ENCODE measurements around the gene AHNAK.

AHNAK gene

GRCh38 chr11:62464655-62465054 lies 82.0 kb downstream of the AHNAK start:
- H3K27me3 ChIP-seq (ENCODE audit: insufficient read depth, low read length): no peaks in the 10 kb centered on the region
- no peak overlapping the region for H3K27ac ChIP-seq (ENCODE audit: low read depth, low read length)
- H3K9ac ChIP-seq (ENCODE audit: low read depth, low read length): no peak overlapping the region

GRCh38 chr11:62463121-62463542 lies 83.5 kb downstream of the AHNAK start:
- Histone ChIP-seq H3K36me3 (ENCODE audit: insufficient read depth, low read length) (no peaks in the 10 kb centered on the region), H3K27ac (ENCODE audit: low read depth, low read length) (no peak overlapping the region), H3K4me1 (ENCODE audit: insufficient read depth, low read length) (no peaks in the 10 kb centered on the region), H3K4me3 (ENCODE audit: low read length) (no peak overlapping the region), H3K9ac (ENCODE audit: low read depth, low read length) (no peak overlapping the region), H3K27me3 (ENCODE audit: insufficient read depth, low read length) (no peaks in the 10 kb centered on the region), H3K9me3 (ENCODE audit: insufficient read depth, low read depth, low read length) (no peaks in the 10 kb centered on the region)
- 92% methylated on average over 6 of the region's 6 CpGs for WGBS

More at GRCh38 chr11:62464655-62465054, 82.0 kb downstream of the AHNAK start:
- Histone ChIP-seq H3K4me1 (ENCODE audit: insufficient read depth, low read length) (no peaks in the 10 kb centered on the region), H3K36me3 (ENCODE audit: insufficient read depth, low read length) (no peaks in the 10 kb centered on the region), H3K9me3 (ENCODE audit: insufficient read depth, low read depth, low read length) (no peaks in the 10 kb centered on the region), H3K4me3 (ENCODE audit: low read length) (no peak overlapping the region)
- WGBS: 89% methylated on average over 7 of the region's 7 CpGs

- no peaks in the 10 kb centered on the region for H3K9me3 ChIP-seq (ENCODE audit: insufficient read depth, low read depth, low read length)
- no peaks in the 10 kb centered on the region for H3K27me3 ChIP-seq (ENCODE audit: insufficient read depth, low read length)
- no peak overlapping the region for H3K9ac ChIP-seq (ENCODE audit: low read depth, low read length)
- 92% methylated on average over 9 of the region's 9 CpGs for WGBS
- H3K4me3 ChIP-seq (ENCODE audit: low read length): no peak overlapping the region
- H3K4me1 ChIP-seq (ENCODE audit: insufficient read depth, low read length): no peaks in the 10 kb centered on the region
- H3K36me3 ChIP-seq (ENCODE audit: insufficient read depth, low read length): no peaks in the 10 kb centered on the region
- no peak overlapping the region for H3K27ac ChIP-seq (ENCODE audit: low read depth, low read length)
Observed at GRCh38 chr11:62462508-62462892, 84.1 kb downstream of the AHNAK start.

GRCh38 chr11:62461740-62462507 lies 84.7 kb downstream of the AHNAK start:
- whole genome bisulfite sequencing: 78% methylated on average over 15 of the region's 15 CpGs
- Histone ChIP-seq H3K9ac (ENCODE audit: low read depth, low read length) (no peak overlapping the region), H3K9me3 (ENCODE audit: insufficient read depth, low read depth, low read length) (no peaks in the 10 kb centered on the region), H3K27me3 (ENCODE audit: insufficient read depth, low read length) (no peaks in the 10 kb centered on the region), H3K4me1 (ENCODE audit: insufficient read depth, low read length) (no peaks in the 10 kb centered on the region), H3K27ac (ENCODE audit: low read depth, low read length) (no peak overlapping the region), H3K36me3 (ENCODE audit: insufficient read depth, low read length) (no peaks in the 10 kb centered on the region), H3K4me3 (ENCODE audit: low read length) (no peak overlapping the region)

GRCh38 chr11:62459080-62459479 lies 87.5 kb downstream of the AHNAK start:
- H3K9ac ChIP-seq (ENCODE audit: low read depth, low read length): no peak overlapping the region
- no peaks in the 10 kb centered on the region for H3K27me3 ChIP-seq (ENCODE audit: insufficient read depth, low read length)
- no peak overlapping the region for H3K27ac ChIP-seq (ENCODE audit: low read depth, low read length)
- 89% methylated on average over 1 of the region's 1 CpG for WGBS
- H3K4me3 ChIP-seq (ENCODE audit: low read length): no peak overlapping the region
- no peaks in the 10 kb centered on the region for H3K36me3 ChIP-seq (ENCODE audit: insufficient read depth, low read length)
- H3K9me3 ChIP-seq (ENCODE audit: insufficient read depth, low read depth, low read length): no peaks in the 10 kb centered on the region
- H3K4me1 ChIP-seq (ENCODE audit: insufficient read depth, low read length): no peaks in the 10 kb centered on the region

- Histone ChIP-seq H3K4me1 (ENCODE audit: insufficient read depth, low read length) (no peaks in the 10 kb centered on the region), H3K9ac (ENCODE audit: low read depth, low read length) (no peak overlapping the region), H3K27ac (ENCODE audit: low read depth, low read length) (no peak overlapping the region), H3K36me3 (ENCODE audit: insufficient read depth, low read length) (no peaks in the 10 kb centered on the region), H3K4me3 (ENCODE audit: low read length) (no peak overlapping the region), H3K27me3 (ENCODE audit: insufficient read depth, low read length) (no peaks in the 10 kb centered on the region), H3K9me3 (ENCODE audit: insufficient read depth, low read depth, low read length) (no peaks in the 10 kb centered on the region)
- 65% methylated on average over 4 of the region's 4 CpGs for WGBS
Observed at GRCh38 chr11:62458212-62459002, 88.2 kb downstream of the AHNAK start.

GRCh38 chr11:62457478-62457877 lies 89.1 kb downstream of the AHNAK start:
- Histone ChIP-seq H3K9me3 (ENCODE audit: insufficient read depth, low read depth, low read length) (no peaks in the 10 kb centered on the region), H3K9ac (ENCODE audit: low read depth, low read length) (no peak overlapping the region), H3K4me3 (ENCODE audit: low read length) (no peak overlapping the region), H3K36me3 (ENCODE audit: insufficient read depth, low read length) (no peaks in the 10 kb centered on the region), H3K27ac (ENCODE audit: low read depth, low read length) (no peak overlapping the region), H3K27me3 (ENCODE audit: insufficient read depth, low read length) (no peaks in the 10 kb centered on the region), H3K4me1 (ENCODE audit: insufficient read depth, low read length) (no peaks in the 10 kb centered on the region)
- WGBS: 72% methylated on average over 3 of the region's 4 CpGs

- Histone ChIP-seq H3K9ac (ENCODE audit: low read depth, low read length) (no peak overlapping the region), H3K4me3 (ENCODE audit: low read length) (no peak overlapping the region), H3K9me3 (ENCODE audit: insufficient read depth, low read depth, low read length) (no peaks in the 10 kb centered on the region), H3K27me3 (ENCODE audit: insufficient read depth, low read length) (no peaks in the 10 kb centered on the region), H3K36me3 (ENCODE audit: insufficient read depth, low read length) (no peaks in the 10 kb centered on the region), H3K27ac (ENCODE audit: low read depth, low read length) (no peak overlapping the region), H3K4me1 (ENCODE audit: insufficient read depth, low read length) (no peaks in the 10 kb centered on the region)
- 79% methylated on average over 4 of the region's 4 CpGs for WGBS
Observed at GRCh38 chr11:62456630-62457029, 90.0 kb downstream of the AHNAK start.

GRCh38 chr11:62452839-62453468 lies 93.7 kb downstream of the AHNAK start:
- Histone ChIP-seq H3K9me3 (ENCODE audit: insufficient read depth, low read depth, low read length) (no peaks in the 10 kb centered on the region), H3K36me3 (ENCODE audit: insufficient read depth, low read length) (no peaks in the 10 kb centered on the region), H3K4me3 (ENCODE audit: low read length) (no peak overlapping the region), H3K27me3 (ENCODE audit: insufficient read depth, low read length) (no peaks in the 10 kb centered on the region), H3K4me1 (ENCODE audit: insufficient read depth, low read length) (no peaks in the 10 kb centered on the region), H3K27ac (ENCODE audit: low read depth, low read length) (no peak overlapping the region), H3K9ac (ENCODE audit: low read depth, low read length) (no peak overlapping the region)
- 95% methylated on average over 11 of the region's 11 CpGs for WGBS

- H3K9me3 ChIP-seq (ENCODE audit: insufficient read depth, low read depth, low read length): no peaks in the 10 kb centered on the region
- no peak overlapping the region for H3K4me3 ChIP-seq (ENCODE audit: low read length)
- H3K36me3 ChIP-seq (ENCODE audit: insufficient read depth, low read length): no peaks in the 10 kb centered on the region
- H3K27me3 ChIP-seq (ENCODE audit: insufficient read depth, low read length): no peaks in the 10 kb centered on the region
- H3K4me1 ChIP-seq (ENCODE audit: insufficient read depth, low read length): no peaks in the 10 kb centered on the region
- H3K27ac ChIP-seq (ENCODE audit: low read depth, low read length): no peak overlapping the region
- no peak overlapping the region for H3K9ac ChIP-seq (ENCODE audit: low read depth, low read length)
- WGBS: 90% methylated on average over 6 of the region's 6 CpGs
Observed at GRCh38 chr11:62452261-62452660, 94.3 kb downstream of the AHNAK start.

- Histone ChIP-seq H3K4me1 (ENCODE audit: insufficient read depth, low read length) (no peaks in the 10 kb centered on the region), H3K9me3 (ENCODE audit: insufficient read depth, low read depth, low read length) (no peaks in the 10 kb centered on the region), H3K27me3 (ENCODE audit: insufficient read depth, low read length) (no peaks in the 10 kb centered on the region), H3K4me3 (ENCODE audit: low read length) (no peak overlapping the region), H3K27ac (ENCODE audit: low read depth, low read length) (no peak overlapping the region), H3K36me3 (ENCODE audit: insufficient read depth, low read length) (no peaks in the 10 kb centered on the region), H3K9ac (ENCODE audit: low read depth, low read length) (no peak overlapping the region)
- WGBS: 89% methylated on average over 8 of the region's 8 CpGs
Observed at GRCh38 chr11:62451241-62451621, 95.4 kb downstream of the AHNAK start.
